ENCODE data around the gene SYCN.

The SYCN gene

DNA sequence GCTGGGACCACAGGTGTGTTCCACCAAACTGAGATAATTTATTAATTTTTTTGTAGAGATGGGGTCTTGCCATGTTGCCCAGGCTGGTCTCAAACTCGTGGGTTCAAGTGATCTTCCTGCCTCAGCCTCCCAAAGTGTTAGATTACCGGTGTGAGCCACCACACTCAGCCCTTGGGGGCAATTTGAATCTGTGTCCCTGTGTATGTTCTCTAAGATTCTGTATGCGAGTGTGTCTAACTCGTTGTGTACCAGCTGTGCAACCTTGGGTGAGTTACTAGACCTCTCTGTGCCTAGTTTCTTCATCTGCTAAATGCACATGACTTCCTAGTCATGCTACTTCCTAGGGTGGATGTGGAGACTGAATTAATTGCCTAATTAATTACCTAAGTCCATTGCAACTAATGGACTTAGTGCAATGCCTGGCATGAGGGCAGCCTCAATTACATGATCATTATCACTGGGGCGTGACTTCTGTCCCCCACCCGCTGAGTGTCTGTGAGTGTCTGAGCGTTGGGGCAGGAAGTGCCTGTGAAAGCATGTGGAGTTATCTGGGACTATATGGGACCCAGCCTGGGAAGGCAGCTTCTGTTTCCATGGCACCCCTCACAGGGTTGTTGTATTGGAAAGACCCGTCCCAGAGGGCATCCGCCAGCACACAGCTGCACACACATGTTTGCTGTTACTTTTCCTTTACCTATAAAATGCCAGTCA is 9.1 kb downstream of the SYCN start:
- H3K14ac ChIP-seq (ENCODE audit: low read length) = no peak overlapping the region
- peaks cover under 1% of the 10 kb centered on the region for H3K79me1 ChIP-seq (ENCODE audit: low read depth, low read length)
- no peak overlapping the region for H2AFZ ChIP-seq (ENCODE audit: low read length)
- peak overlapping the region; percentile 44 for H3K18ac ChIP-seq (ENCODE audit: low read length)
- no peak overlapping the region for H2BK120ac ChIP-seq (ENCODE audit: low read depth, low read length)
- H3K27me3 ChIP-seq (ENCODE audit: control insufficient read depth in 3 of 3, insufficient read depth in 3 of 3, low read depth in 1 of 3, low read length in 3 of 3) = peaks cover 3 to 52% (median 26%) of the 10 kb centered on the region in 3 experiments
- no peak overlapping the region for H2BK12ac ChIP-seq (ENCODE audit: low read length)
- no peaks in the 10 kb centered on the region for H3K36me3 ChIP-seq (replicated peaks in 1 of 2; ENCODE audit: control insufficient read depth in 2 of 2, insufficient read depth in 2 of 2, low read length in 2 of 2)
- H3K4ac ChIP-seq (ENCODE audit: low read length) = peak overlapping the region; percentile 37
- H4K91ac ChIP-seq (ENCODE audit: low read depth, low read length, poor library complexity) = no peak overlapping the region
- H2AK5ac ChIP-seq (ENCODE audit: low read depth, low read length) = peak overlapping the region; percentile 91
- no peak overlapping the region for H4K8ac ChIP-seq (ENCODE audit: low read depth, low read length)
- no peak overlapping the region for H3K4me3 ChIP-seq (ENCODE audit: low read length in 2 of 2)
- no peak overlapping the region for H3K27ac ChIP-seq (replicated peaks; ENCODE audit: low read length)
- DNase-seq (ENCODE audit: low spot score) = no peak
- no CpG with 5 or more reads among the region's 9 CpGs for WGBS, 2 donors (ENCODE audit: extremely low coverage in 2 of 2, insufficient read length in 2 of 2, insufficient replicate concordance in 1 of 2)
- no peaks in the 10 kb centered on the region for H3K9me3 ChIP-seq (replicated peaks in 1 of 2; ENCODE audit: control insufficient read depth in 2 of 2, insufficient read depth in 1 of 2, low read depth in 1 of 2, low read length in 2 of 2)
- H3K4me2 ChIP-seq (ENCODE audit: insufficient read depth, low read length, poor library complexity, severe bottlenecking) = no peak overlapping the region
- H3K4me1 ChIP-seq (ENCODE audit: control insufficient read depth in 2 of 2, insufficient read depth in 1 of 2, low read depth in 1 of 2, low read length in 2 of 2) = peaks cover 6 to 16% of the 10 kb centered on the region in 2 donors
- H2BK15ac ChIP-seq (ENCODE audit: low read length) = peak overlapping the region; percentile 6
- no peak overlapping the region for H3K9ac ChIP-seq (ENCODE audit: low read depth, low read length, poor library complexity)
- no peak overlapping the region for H2BK5ac ChIP-seq (ENCODE audit: low read length)
- no peak overlapping the region for H3K23ac ChIP-seq (ENCODE audit: low read depth, low read length, poor library complexity)

DNA sequence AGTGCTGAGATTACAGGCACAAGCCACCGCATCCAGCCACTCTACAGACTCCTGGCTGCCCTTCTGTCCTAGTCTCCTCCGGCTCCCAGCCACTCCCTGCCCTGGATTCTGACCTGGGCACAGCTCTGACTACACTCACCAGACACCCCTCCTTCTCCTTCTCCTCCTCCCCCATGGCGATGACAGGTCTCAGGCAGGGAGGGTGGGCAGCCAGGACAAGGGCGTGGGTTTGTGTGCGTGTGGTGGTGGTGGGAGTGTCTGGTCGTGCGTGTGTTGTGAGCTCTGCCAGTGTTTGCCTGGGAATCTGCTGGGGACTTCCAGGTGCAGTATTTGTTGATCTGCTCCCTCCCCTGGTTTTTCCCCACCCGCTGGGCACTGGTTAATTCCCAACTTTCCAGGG is 10.3 kb downstream of the SYCN start:
- peak overlapping the region; percentile 86 for H3K18ac ChIP-seq (ENCODE audit: low read length)
- no peak overlapping the region for H3K4me3 ChIP-seq (ENCODE audit: low read length in 2 of 2)
- peaks cover 3 to 47% (median 25%) of the 10 kb centered on the region in 3 experiments for H3K27me3 ChIP-seq (ENCODE audit: control insufficient read depth in 3 of 3, insufficient read depth in 3 of 3, low read depth in 1 of 3, low read length in 3 of 3)
- H2BK12ac ChIP-seq (ENCODE audit: low read length) = peak overlapping the region; percentile 96
- peaks cover 1 to 14% of the 10 kb centered on the region in 2 donors for H3K4me1 ChIP-seq (ENCODE audit: control insufficient read depth in 2 of 2, insufficient read depth in 1 of 2, low read depth in 1 of 2, low read length in 2 of 2)
- no peak overlapping the region for H3K4ac ChIP-seq (ENCODE audit: low read length)
- no peak overlapping the region for H3K14ac ChIP-seq (ENCODE audit: low read length)
- H2BK5ac ChIP-seq (ENCODE audit: low read length) = no peak overlapping the region
- no peak overlapping the region for H2AFZ ChIP-seq (ENCODE audit: low read length)
- H3K79me1 ChIP-seq (ENCODE audit: low read depth, low read length) = no peaks in the 10 kb centered on the region
- no CpG with 5 or more reads among the region's 8 CpGs for WGBS, 2 donors (ENCODE audit: extremely low coverage in 2 of 2, insufficient read length in 2 of 2, insufficient replicate concordance in 1 of 2)
- peak overlapping the region; percentile 66 for H3K9ac ChIP-seq (ENCODE audit: low read depth, low read length, poor library complexity)
- H2BK120ac ChIP-seq (ENCODE audit: low read depth, low read length) = no peak overlapping the region
- H3K27ac ChIP-seq (replicated peaks; ENCODE audit: low read length) = no peak overlapping the region
- no peak for DNase-seq (ENCODE audit: low spot score)
- no peak overlapping the region for H4K91ac ChIP-seq (ENCODE audit: low read depth, low read length, poor library complexity)
- H2BK15ac ChIP-seq (ENCODE audit: low read length) = no peak overlapping the region
- no peak overlapping the region for H2AK5ac ChIP-seq (ENCODE audit: low read depth, low read length)
- H3K23ac ChIP-seq (ENCODE audit: low read depth, low read length, poor library complexity) = peak overlapping the region; percentile 88
- no peaks in the 10 kb centered on the region for H3K36me3 ChIP-seq (replicated peaks in 1 of 2; ENCODE audit: control insufficient read depth in 2 of 2, insufficient read depth in 2 of 2, low read length in 2 of 2)
- H3K9me3 ChIP-seq (replicated peaks in 1 of 2; ENCODE audit: control insufficient read depth in 2 of 2, insufficient read depth in 1 of 2, low read depth in 1 of 2, low read length in 2 of 2) = no peaks in the 10 kb centered on the region
- H4K8ac ChIP-seq (ENCODE audit: low read depth, low read length) = peak overlapping the region; percentile 87
- H3K4me2 ChIP-seq (ENCODE audit: insufficient read depth, low read length, poor library complexity, severe bottlenecking) = no peak overlapping the region

DNA sequence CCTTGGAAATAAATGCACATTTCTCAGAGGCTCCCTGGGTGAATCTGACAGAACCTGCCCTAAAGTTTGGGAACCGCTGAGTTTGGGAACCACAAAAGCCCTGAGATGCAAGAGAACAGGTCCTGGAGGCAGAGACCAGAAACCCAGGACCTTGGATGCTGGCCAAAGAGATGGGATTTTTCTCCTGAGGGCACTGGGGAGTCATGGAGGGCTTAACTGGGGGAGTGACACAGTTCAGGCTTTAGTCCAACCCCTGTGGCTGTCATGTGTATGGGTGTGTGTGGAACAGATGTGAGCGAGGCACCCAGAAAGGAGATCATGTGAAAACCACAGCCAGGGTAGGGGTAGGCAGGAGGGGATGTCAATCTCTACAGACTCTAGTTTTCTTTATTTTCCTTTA is 11.2 kb downstream of the SYCN start:
- H3K23ac ChIP-seq (ENCODE audit: low read depth, low read length, poor library complexity) = peak overlapping the region; percentile 80
- H4K91ac ChIP-seq (ENCODE audit: low read depth, low read length, poor library complexity) = no peak overlapping the region
- H3K9ac ChIP-seq (ENCODE audit: low read depth, low read length, poor library complexity) = no peak overlapping the region
- no peak overlapping the region for H2AFZ ChIP-seq (ENCODE audit: low read length)
- no peak overlapping the region for H3K4ac ChIP-seq (ENCODE audit: low read length)
- H4K8ac ChIP-seq (ENCODE audit: low read depth, low read length) = no peak overlapping the region
- H3K79me1 ChIP-seq (ENCODE audit: low read depth, low read length) = no peaks in the 10 kb centered on the region
- H3K9me3 ChIP-seq (replicated peaks in 1 of 2; ENCODE audit: control insufficient read depth in 2 of 2, insufficient read depth in 1 of 2, low read depth in 1 of 2, low read length in 2 of 2) = no peaks in the 10 kb centered on the region
- peaks cover 3 to 38% (median 18%) of the 10 kb centered on the region in 3 experiments for H3K27me3 ChIP-seq (ENCODE audit: control insufficient read depth in 3 of 3, insufficient read depth in 3 of 3, low read depth in 1 of 3, low read length in 3 of 3)
- H2BK12ac ChIP-seq (ENCODE audit: low read length) = peak overlapping the region; percentile 46
- peak overlapping the region; percentile 19 for H2AK5ac ChIP-seq (ENCODE audit: low read depth, low read length)
- DNase-seq (ENCODE audit: low spot score) = no peak
- no peak overlapping the region for H3K4me2 ChIP-seq (ENCODE audit: insufficient read depth, low read length, poor library complexity, severe bottlenecking)
- no peak overlapping the region for H3K4me3 ChIP-seq (ENCODE audit: low read length in 2 of 2)
- H2BK5ac ChIP-seq (ENCODE audit: low read length) = no peak overlapping the region
- no peak overlapping the region for H2BK120ac ChIP-seq (ENCODE audit: low read depth, low read length)
- H3K14ac ChIP-seq (ENCODE audit: low read length) = no peak overlapping the region
- no peaks in the 10 kb centered on the region for H3K36me3 ChIP-seq (replicated peaks in 1 of 2; ENCODE audit: control insufficient read depth in 2 of 2, insufficient read depth in 2 of 2, low read length in 2 of 2)
- no peak overlapping the region for H3K27ac ChIP-seq (replicated peaks; ENCODE audit: low read length)
- no peak overlapping the region for H2BK15ac ChIP-seq (ENCODE audit: low read length)
- H3K18ac ChIP-seq (ENCODE audit: low read length) = no peak overlapping the region
- WGBS, 2 donors (ENCODE audit: extremely low coverage in 2 of 2, insufficient read length in 2 of 2, insufficient replicate concordance in 1 of 2) = no CpG with 5 or more reads among the region's 2 CpGs
- H3K4me1 ChIP-seq (ENCODE audit: control insufficient read depth in 2 of 2, insufficient read depth in 1 of 2, low read depth in 1 of 2, low read length in 2 of 2) = peaks cover 0 to 13% of the 10 kb centered on the region in 2 donors

DNA sequence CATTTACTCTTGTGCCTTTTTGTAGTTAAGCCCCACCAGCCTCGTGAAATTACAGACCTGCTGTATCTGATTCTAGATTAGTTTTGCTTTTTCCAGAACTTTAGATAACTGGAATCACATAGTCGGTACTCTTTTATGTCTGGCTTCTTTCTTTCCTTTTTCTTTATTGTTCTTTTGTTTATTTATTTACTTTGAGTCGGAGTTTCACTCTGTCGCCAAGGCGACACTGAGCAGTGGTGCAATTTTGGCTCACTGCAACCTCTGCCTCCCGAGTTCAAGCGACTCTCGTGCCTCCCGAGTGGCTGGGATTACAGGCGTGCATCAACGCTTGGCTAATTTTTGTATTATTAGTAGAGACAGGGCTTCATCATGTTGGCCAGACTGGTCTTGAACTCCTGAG is 13.3 kb downstream of the SYCN start:
- Histone ChIP-seq H3K23ac (ENCODE audit: low read depth, low read length, poor library complexity) (no peak overlapping the region), H4K8ac (ENCODE audit: low read depth, low read length) (no peak overlapping the region)
- no CpG with 5 or more reads among the region's 11 CpGs for WGBS, 2 donors (ENCODE audit: extremely low coverage in 2 of 2, insufficient read length in 2 of 2, insufficient replicate concordance in 1 of 2)

More for the DNA sequence above, 13.3 kb downstream of the SYCN start:
- Histone ChIP-seq H2BK120ac (ENCODE audit: low read depth, low read length) (no peak overlapping the region), H3K9me3 (replicated peaks in 1 of 2; ENCODE audit: control insufficient read depth in 2 of 2, insufficient read depth in 1 of 2, low read depth in 1 of 2, low read length in 2 of 2) (no peaks in the 10 kb centered on the region), H2BK15ac (ENCODE audit: low read length) (no peak overlapping the region), H3K4me1 (ENCODE audit: control insufficient read depth in 2 of 2, insufficient read depth in 1 of 2, low read depth in 1 of 2, low read length in 2 of 2) (peaks cover 0 to 7% of the 10 kb centered on the region in 2 donors), H3K14ac (ENCODE audit: low read length) (no peak overlapping the region), H2BK5ac (ENCODE audit: low read length) (no peak overlapping the region), H4K91ac (ENCODE audit: low read depth, low read length, poor library complexity) (no peak overlapping the region), H3K27ac (replicated peaks; ENCODE audit: low read length) (no peak overlapping the region), H2AFZ (ENCODE audit: low read length) (no peak overlapping the region), H3K9ac (ENCODE audit: low read depth, low read length, poor library complexity) (no peak overlapping the region), H3K79me1 (ENCODE audit: low read depth, low read length) (no peaks in the 10 kb centered on the region), H3K4ac (ENCODE audit: low read length) (no peak overlapping the region), H3K36me3 (replicated peaks in 1 of 2; ENCODE audit: control insufficient read depth in 2 of 2, insufficient read depth in 2 of 2, low read length in 2 of 2) (no peaks in the 10 kb centered on the region), H3K27me3 (ENCODE audit: control insufficient read depth in 3 of 3, insufficient read depth in 3 of 3, low read depth in 1 of 3, low read length in 3 of 3) (peaks cover 0 to 17% (median under 1%) of the 10 kb centered on the region in 3 experiments), H3K4me2 (ENCODE audit: insufficient read depth, low read length, poor library complexity, severe bottlenecking) (no peak overlapping the region), H2BK12ac (ENCODE audit: low read length) (no peak overlapping the region), H3K18ac (ENCODE audit: low read length) (no peak overlapping the region), H3K4me3 (ENCODE audit: low read length in 2 of 2) (no peak overlapping the region), H2AK5ac (ENCODE audit: low read depth, low read length) (no peak overlapping the region)
- no peak for DNase-seq (ENCODE audit: low spot score)
